IMR-90 (cell line): Measurements from ENCODE around the gene TAGLN. TPM values are rescaled to one million over a fixed set of nuclear protein-coding genes. Genes with fewer than 3 reads are reported as not detected.

Experiments used
- ATAC-seq: fragments of 200-7000 bp; cut with Tn5 transposase; 2 replicates; pipeline ENCODE4 v1.9.1; 2020; ENCODE audit warnings: low read depth, mild to moderate bottlenecking, moderate library complexity
- BruUV-seq: library from RNA; stranded (reverse); fragments of 400-500 nt; replicated peaks from 2 replicates; lab custom pipeline; 2021; lab: Mats Ljungman, UMichigan
- CTCF ChIA-PET: fragments of 300-600 bp; formaldehyde crosslinking; extraction: SDS; loops from one replicate; lab custom pipeline; 2021; ENCODE audit warnings: antibody characterized with exemption; lab: Yijun Ruan, JAX
- POLR2A ChIA-PET: fragments of 300-600 bp; sonication (Branson Sonifier 250); formaldehyde crosslinking; loops from one replicate; lab custom pipeline; 2022; ENCODE audit warnings: antibody characterized with exemption; ENCODE audit not compliant: unreplicated experiment; lab: Charles Lee
- DNase-seq: peaks from one replicate; pipeline ENCODE4 v3.0.0; 2013
- H2AFZ ChIP-seq: replicated peaks from 2 replicates; pipeline ENCODE3; 2013; ENCODE audit warnings: low read length, mild to moderate bottlenecking; ENCODE audit not compliant: poor library complexity
- H2AK5ac ChIP-seq: 2 replicates; pipeline ENCODE4 v1.6.1; 2013; ENCODE audit warnings: low read depth, low read length, inconsistent platforms
- H2AK9ac ChIP-seq: replicated peaks from 2 replicates; pipeline ENCODE3; 2013; ENCODE audit warnings: mild to moderate bottlenecking, low read depth, low read length, moderate library complexity; ENCODE audit not compliant: poor library complexity
- H2BK120ac ChIP-seq: 2 replicates; pipeline ENCODE4 v1.6.1; 2013; ENCODE audit warnings: low read depth, low read length, inconsistent platforms
- H2BK15ac ChIP-seq: 3 replicates; pipeline ENCODE4 v1.6.1; 2013; ENCODE audit warnings: low read depth, low read length, inconsistent platforms
- H2BK20ac ChIP-seq: 2 replicates; pipeline ENCODE4 v1.6.1; 2013; ENCODE audit warnings: low read depth, mild to moderate bottlenecking, inconsistent platforms, low read length, moderate library complexity
- H2BK5ac ChIP-seq: 2 replicates; pipeline ENCODE4 v1.6.1; 2013; ENCODE audit warnings: mild to moderate bottlenecking, low read depth, low read length, inconsistent platforms; ENCODE audit not compliant: poor library complexity, severe bottlenecking
- H3K14ac ChIP-seq: replicated peaks from 2 replicates; pipeline ENCODE4 v1.6.1; 2013; ENCODE audit warnings: low read depth, low read length, inconsistent platforms
- H3K18ac ChIP-seq: 2 replicates; pipeline ENCODE4 v1.6.1; 2013; ENCODE audit warnings: low read depth, low read length, control low read depth
- H3K23ac ChIP-seq: 2 replicates; pipeline ENCODE4 v1.6.1; 2013; ENCODE audit warnings: low read depth, low read length, inconsistent platforms
- H3K27ac ChIP-seq: 2 replicates; pipeline ENCODE4 v1.5.1; 2013; ENCODE audit warnings: mild to moderate bottlenecking, control low read depth, low read length; ENCODE audit not compliant: insufficient read depth
- H3K27me3 ChIP-seq: 2 replicates; pipeline ENCODE4 v1.6.1; 2013; ENCODE audit warnings: low read length; ENCODE audit not compliant: control insufficient read depth, insufficient read depth
- H3K36me3 ChIP-seq: 2 replicates; pipeline ENCODE4 v1.6.1; 2013; ENCODE audit warnings: low read length, mixed read lengths; ENCODE audit not compliant: control insufficient read depth, insufficient read depth
- H3K4ac ChIP-seq: 2 replicates; pipeline ENCODE4 v1.6.1; 2013; ENCODE audit warnings: low read depth, low read length, inconsistent platforms
- H3K4me1 ChIP-seq: 2 replicates; pipeline ENCODE4 v1.6.1; 2013; ENCODE audit warnings: low read length, mixed read lengths; ENCODE audit not compliant: control insufficient read depth, insufficient read depth
- H3K4me2 ChIP-seq: 2 replicates; pipeline ENCODE4 v1.6.1; 2013; ENCODE audit warnings: low read depth, mild to moderate bottlenecking, control low read depth, low read length, moderate library complexity
- H3K4me3 ChIP-seq: 2 replicates; pipeline ENCODE4 v1.5.1; 2013; ENCODE audit warnings: low read depth, mild to moderate bottlenecking, control low read depth, low read length, moderate library complexity; ENCODE audit not compliant: insufficient read depth
- H3K56ac ChIP-seq: 2 replicates; pipeline ENCODE4 v1.6.1; 2013; ENCODE audit warnings: low read length, inconsistent platforms; ENCODE audit not compliant: insufficient read depth; ENCODE audit errors: extremely low read depth
- H3K79me1 ChIP-seq, 2 experiments: 2 replicates each; pipeline ENCODE4 v1.6.1; 2013; ENCODE audit warnings: low read length in 2 of 2, inconsistent platforms in 1 of 2, low read depth in 1 of 2
- H3K9ac ChIP-seq: 2 replicates; pipeline ENCODE4 v1.6.1; 2013; ENCODE audit warnings: low read depth, low read length, control low read depth
- H3K9me1 ChIP-seq: 2 replicates; pipeline ENCODE4 v1.6.1; 2013; ENCODE audit warnings: low read length, inconsistent platforms; ENCODE audit not compliant: insufficient read depth
- H3K9me3 ChIP-seq: 2 replicates; pipeline ENCODE4 v1.6.1; 2013; ENCODE audit warnings: low read length; ENCODE audit not compliant: control insufficient read depth, insufficient read depth
- H4K20me1 ChIP-seq: 2 replicates; pipeline ENCODE4 v1.6.1; 2013; ENCODE audit warnings: low read length, inconsistent platforms; ENCODE audit not compliant: insufficient read depth
- H4K5ac ChIP-seq: 2 replicates; pipeline ENCODE4 v1.6.1; 2013; ENCODE audit warnings: mild to moderate bottlenecking, low read depth, low read length, control low read depth
- H4K8ac ChIP-seq, 2 experiments: 2 replicates each; pipeline ENCODE4 v1.6.1; 2013; ENCODE audit warnings: low read depth in 2 of 2, low read length in 2 of 2, control low read depth in 1 of 2, inconsistent platforms in 1 of 2
- H4K91ac ChIP-seq: 2 replicates; pipeline ENCODE4 v1.6.1; 2013; ENCODE audit warnings: low read depth, low read length, inconsistent platforms; ENCODE audit not compliant: insufficient read depth
- BHLHE40 ChIP-seq: fragments of 150-350 bp; IDR thresholded peaks from 2 replicates; pipeline ENCODE4 v1.6.1; 2016; ENCODE audit warnings: mild to moderate bottlenecking, low read depth, low read length
- CEBPB ChIP-seq: IDR thresholded peaks from 2 replicates; pipeline ENCODE4 v1.6.1; 2012; ENCODE audit warnings: low read depth, low read length, improper control_type of control experiment
- CHD1 ChIP-seq: IDR thresholded peaks from 2 replicates; pipeline ENCODE4 v1.6.1; 2012; ENCODE audit warnings: low read depth, low read length, improper control_type of control experiment
- FOS ChIP-seq: fragments of 150-350 bp; IDR thresholded peaks from 2 replicates; pipeline ENCODE4 v1.6.1; 2016; ENCODE audit warnings: low read depth, low read length
- MAFK ChIP-seq: IDR thresholded peaks from 2 replicates; pipeline ENCODE4 v1.6.1; 2012; ENCODE audit warnings: low read depth, low read length, improper control_type of control experiment
- MAZ ChIP-seq: IDR thresholded peaks from 2 replicates; pipeline ENCODE4 v1.6.1; 2012; ENCODE audit warnings: low read depth, mild to moderate bottlenecking, low read length, improper control_type of control experiment, moderate library complexity, borderline replicate concordance
- MXI1 ChIP-seq: IDR thresholded peaks from 2 replicates; pipeline ENCODE4 v1.6.1; 2012; ENCODE audit warnings: low read depth, mild to moderate bottlenecking, low read length, moderate library complexity, borderline replicate concordance
- NFE2L2 ChIP-seq: fragments of 150-350 bp; IDR thresholded peaks from 2 replicates; pipeline ENCODE4 v1.6.1; 2016; ENCODE audit warnings: low read depth, mild to moderate bottlenecking, low read length
- POLR2A ChIP-seq: IDR thresholded peaks from 2 replicates; pipeline ENCODE4 v1.6.1; 2012; ENCODE audit warnings: mild to moderate bottlenecking, low read depth, low read length
- RAD21 ChIP-seq: IDR thresholded peaks from 2 replicates; pipeline ENCODE4 v1.6.1; 2012; ENCODE audit warnings: low read length, improper control_type of control experiment
- RCOR1 ChIP-seq: IDR thresholded peaks from 2 replicates; pipeline ENCODE4 v1.6.1; 2012; ENCODE audit warnings: mild to moderate bottlenecking, low read length, improper control_type of control experiment; ENCODE audit not compliant: insufficient replicate concordance
- RFX5 ChIP-seq: IDR thresholded peaks from 2 replicates; pipeline ENCODE4 v1.8.0; 2012; ENCODE audit warnings: low read depth, mild to moderate bottlenecking, low read length, moderate library complexity
- WGBS, 2 experiments: methylation state at CpG; one replicate each; pipeline versions ENCODE4 v1.1.5 to v1.1.7; 2013; ENCODE audit warnings: missing lambda C conversion rate in 2 of 2; ENCODE audit not compliant: insufficient read length in 1 of 2; ENCODE audit errors: extremely low coverage in 2 of 2; 5-methylcytosine and 5-hydroxymethylcytosine counted together
- dilution Hi-C: fragments of 300-500 bp; cut with HindIII; formaldehyde crosslinking; loops from one replicate; pipeline ENCODE4 v1.14.3; 2018; ENCODE audit warnings: low sequenced_read_pairs; ENCODE audit not compliant: unreplicated experiment
- in situ Hi-C: fragments of 300-500 bp; cut with MboI; formaldehyde crosslinking; loops from 3 replicates; pipeline ENCODE4 v1.14.3; 2019; ENCODE audit warnings: low sequenced_read_pairs, inconsistent platforms, mixed read lengths
- intact Hi-C: fragments of 100-400 bp; cut with micrococcal nuclease; formaldehyde crosslinking; loops from 2 replicates; pipeline ENCODE4 v1.10.0; 2022
- polyA plus RNA-seq, 3 experiments: library from polyadenylated mRNA; depleted of rRNA; stranded (reverse); fragments of >200 nt; gene quantifications; 2 replicates each; pipeline ENCODE4 v1.2.3, GENCODE V29; 2012; ENCODE audit warnings: low replicate concordance in 1 of 3
- total RNA-seq: library from RNA; depleted of rRNA; stranded (reverse); fragments of >200 nt; gene quantifications from 2 replicates; pipeline ENCODE4 v1.2.3, GENCODE V29; 2012
- TF ChIP-seq, protein P1 (sequence below): fragments of 150-350 bp; IDR thresholded peaks from 2 replicates; pipeline ENCODE4 v1.6.1; 2017; ENCODE audit warnings: mild to moderate bottlenecking, antibody characterized with exemption, low read length, low read depth
- TF ChIP-seq, protein P2 (sequence below): fragments of 150-350 bp; IDR thresholded peaks from 2 replicates; pipeline ENCODE4 v1.6.1; 2016; ENCODE audit warnings: low read depth, mild to moderate bottlenecking, low read length, moderate library complexity, borderline replicate concordance
- TF ChIP-seq, protein P3 (sequence below): conservative IDR thresholded peaks from 2 replicates; pipeline ENCODE4 v1.5.1; 2012; ENCODE audit warnings: mild to moderate bottlenecking, low read depth, low read length, improper control_type of control experiment

Gene TAGLN
- total and polyA plus RNA-seq, 2 of the 4 experiments (the other 2 are of a cell fraction), result 2,558 to 3,760 TPM

DNA sequence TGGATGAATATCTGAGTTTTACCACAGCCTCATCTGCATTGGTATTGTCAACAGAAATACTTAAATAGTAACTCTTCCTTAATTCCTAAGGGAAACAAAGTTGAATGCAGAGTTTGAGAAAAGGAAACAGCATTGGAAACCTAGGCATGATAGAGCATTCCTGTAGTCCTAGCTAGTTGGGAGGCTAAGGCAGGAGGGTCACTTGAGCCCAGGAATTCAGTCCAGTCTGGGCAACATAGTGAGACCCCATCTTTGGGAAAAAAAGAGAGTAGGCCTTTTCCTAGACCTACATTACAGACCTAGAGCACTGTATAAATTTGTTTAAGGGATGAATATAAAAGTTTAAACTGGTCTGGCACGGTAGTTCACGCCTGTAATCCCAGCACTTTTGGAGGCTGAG lies 41.7 kb upstream of the TAGLN start:
- POLR2A ChIA-PET, result no interaction called here
- peaks cover 80% of the 10 kb centered on the region for H4K20me1 ChIP-seq

More for the DNA sequence above, 41.7 kb upstream of the TAGLN start:
- dilution Hi-C loops, result no loop called here
- H4K8ac ChIP-seq, result no peak overlapping the region
- WGBS, 2 experiments, result no CpG with 5 or more reads among the region's 2 CpGs
- H3K18ac ChIP-seq, result no peak overlapping the region
- H2AK5ac ChIP-seq, result no peak overlapping the region
- ATAC-seq (no peak), DNase-seq (no peak)
- H3K27me3 ChIP-seq, result no peaks in the 10 kb centered on the region
- H3K4me3 ChIP-seq, result no peak overlapping the region
- H2BK15ac ChIP-seq, result no peak overlapping the region
- H2AK9ac ChIP-seq, result no peak overlapping the region
- CTCF ChIA-PET, result no interaction called here
- H4K5ac ChIP-seq, result no peak overlapping the region
- H3K14ac ChIP-seq, result no peak overlapping the region
- H3K4me1 ChIP-seq, result no peaks in the 10 kb centered on the region
- no peak overlapping the region for H2BK5ac ChIP-seq
- intact Hi-C loops, result no loop called here
- H3K79me1 ChIP-seq, result peaks cover 17 to 73% of the 10 kb centered on the region in 2 experiments
- no peak overlapping the region for H3K27ac ChIP-seq
- H2BK20ac ChIP-seq, result no peak overlapping the region
- no peak overlapping the region for H2AFZ ChIP-seq
- no peak overlapping the region for H2BK120ac ChIP-seq
- H3K36me3 ChIP-seq, result peaks cover 41% of the 10 kb centered on the region
- no peaks in the 10 kb centered on the region for H3K9me3 ChIP-seq
- no TSS peak for BruUV-seq
- H3K23ac ChIP-seq, result no peak overlapping the region
- no peak for TF ChIP-seq RAD21
- TF ChIP-seq MAFK, result no peak
- no peak for TF ChIP-seq MXI1
- TF ChIP-seq, protein P1, sequence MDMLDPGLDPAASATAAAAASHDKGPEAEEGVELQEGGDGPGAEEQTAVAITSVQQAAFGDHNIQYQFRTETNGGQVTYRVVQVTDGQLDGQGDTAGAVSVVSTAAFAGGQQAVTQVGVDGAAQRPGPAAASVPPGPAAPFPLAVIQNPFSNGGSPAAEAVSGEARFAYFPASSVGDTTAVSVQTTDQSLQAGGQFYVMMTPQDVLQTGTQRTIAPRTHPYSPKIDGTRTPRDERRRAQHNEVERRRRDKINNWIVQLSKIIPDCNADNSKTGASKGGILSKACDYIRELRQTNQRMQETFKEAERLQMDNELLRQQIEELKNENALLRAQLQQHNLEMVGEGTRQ, result no peak
- TF ChIP-seq, protein P2, sequence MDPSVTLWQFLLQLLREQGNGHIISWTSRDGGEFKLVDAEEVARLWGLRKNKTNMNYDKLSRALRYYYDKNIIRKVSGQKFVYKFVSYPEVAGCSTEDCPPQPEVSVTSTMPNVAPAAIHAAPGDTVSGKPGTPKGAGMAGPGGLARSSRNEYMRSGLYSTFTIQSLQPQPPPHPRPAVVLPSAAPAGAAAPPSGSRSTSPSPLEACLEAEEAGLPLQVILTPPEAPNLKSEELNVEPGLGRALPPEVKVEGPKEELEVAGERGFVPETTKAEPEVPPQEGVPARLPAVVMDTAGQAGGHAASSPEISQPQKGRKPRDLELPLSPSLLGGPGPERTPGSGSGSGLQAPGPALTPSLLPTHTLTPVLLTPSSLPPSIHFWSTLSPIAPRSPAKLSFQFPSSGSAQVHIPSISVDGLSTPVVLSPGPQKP, result no peak
- TF ChIP-seq MAZ, result no peak
- TF ChIP-seq, protein P3, sequence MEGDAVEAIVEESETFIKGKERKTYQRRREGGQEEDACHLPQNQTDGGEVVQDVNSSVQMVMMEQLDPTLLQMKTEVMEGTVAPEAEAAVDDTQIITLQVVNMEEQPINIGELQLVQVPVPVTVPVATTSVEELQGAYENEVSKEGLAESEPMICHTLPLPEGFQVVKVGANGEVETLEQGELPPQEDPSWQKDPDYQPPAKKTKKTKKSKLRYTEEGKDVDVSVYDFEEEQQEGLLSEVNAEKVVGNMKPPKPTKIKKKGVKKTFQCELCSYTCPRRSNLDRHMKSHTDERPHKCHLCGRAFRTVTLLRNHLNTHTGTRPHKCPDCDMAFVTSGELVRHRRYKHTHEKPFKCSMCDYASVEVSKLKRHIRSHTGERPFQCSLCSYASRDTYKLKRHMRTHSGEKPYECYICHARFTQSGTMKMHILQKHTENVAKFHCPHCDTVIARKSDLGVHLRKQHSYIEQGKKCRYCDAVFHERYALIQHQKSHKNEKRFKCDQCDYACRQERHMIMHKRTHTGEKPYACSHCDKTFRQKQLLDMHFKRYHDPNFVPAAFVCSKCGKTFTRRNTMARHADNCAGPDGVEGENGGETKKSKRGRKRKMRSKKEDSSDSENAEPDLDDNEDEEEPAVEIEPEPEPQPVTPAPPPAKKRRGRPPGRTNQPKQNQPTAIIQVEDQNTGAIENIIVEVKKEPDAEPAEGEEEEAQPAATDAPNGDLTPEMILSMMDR, result no peak
- TF ChIP-seq BHLHE40, result no peak
- no peak for TF ChIP-seq RFX5
- no peak for TF ChIP-seq NFE2L2
- no peak for TF ChIP-seq RCOR1
- TF ChIP-seq FOS, result no peak
- TF ChIP-seq POLR2A, result no peak
- no peak for TF ChIP-seq CEBPB
- no peak for TF ChIP-seq CHD1
- peaks cover 12% of the 10 kb centered on the region; the same call in 1 of the 2 replicates for H3K9me1 ChIP-seq
- in situ Hi-C loops, result no loop called here
- no peak overlapping the region for H3K9ac ChIP-seq
- no peak overlapping the region for H4K91ac ChIP-seq
- H3K4me2 ChIP-seq, result no peak overlapping the region
- H3K56ac ChIP-seq, result no peak overlapping the region
- H3K4ac ChIP-seq, result no peak overlapping the region
